Fibroblast of mammary gland (primary cell): ENCODE measurements around the gene PTBP3.
A peak's percentile ranks its signal among the peaks of the same experiment; 100 is the strongest.
"Not testable (repeated sequence)": the region's sequence is repeated elsewhere in the genome, so short reads cannot be mapped to it uniquely, and the experiment has no call there.

ENCODE experiments used
- DNase-seq: peaks from one replicate; pipeline ENCODE4 v3.0.0-alpha.2; 2010; ENCODE audit warnings: low read depth
- H3K4me3 ChIP-seq: 2 replicates; pipeline ENCODE4 v1.5.1; 2011; ENCODE audit warnings: low read depth, mild to moderate bottlenecking, low read length, moderate library complexity; ENCODE audit not compliant: control insufficient read depth
- TF ChIP-seq, protein P1 (sequence below): conservative IDR thresholded peaks from 2 replicates; pipeline ENCODE4 v1.5.1; 2011; ENCODE audit warnings: low read depth, low read length, inconsistent platforms; ENCODE audit not compliant: control insufficient read depth, insufficient read depth

Gene PTBP3

DNA sequence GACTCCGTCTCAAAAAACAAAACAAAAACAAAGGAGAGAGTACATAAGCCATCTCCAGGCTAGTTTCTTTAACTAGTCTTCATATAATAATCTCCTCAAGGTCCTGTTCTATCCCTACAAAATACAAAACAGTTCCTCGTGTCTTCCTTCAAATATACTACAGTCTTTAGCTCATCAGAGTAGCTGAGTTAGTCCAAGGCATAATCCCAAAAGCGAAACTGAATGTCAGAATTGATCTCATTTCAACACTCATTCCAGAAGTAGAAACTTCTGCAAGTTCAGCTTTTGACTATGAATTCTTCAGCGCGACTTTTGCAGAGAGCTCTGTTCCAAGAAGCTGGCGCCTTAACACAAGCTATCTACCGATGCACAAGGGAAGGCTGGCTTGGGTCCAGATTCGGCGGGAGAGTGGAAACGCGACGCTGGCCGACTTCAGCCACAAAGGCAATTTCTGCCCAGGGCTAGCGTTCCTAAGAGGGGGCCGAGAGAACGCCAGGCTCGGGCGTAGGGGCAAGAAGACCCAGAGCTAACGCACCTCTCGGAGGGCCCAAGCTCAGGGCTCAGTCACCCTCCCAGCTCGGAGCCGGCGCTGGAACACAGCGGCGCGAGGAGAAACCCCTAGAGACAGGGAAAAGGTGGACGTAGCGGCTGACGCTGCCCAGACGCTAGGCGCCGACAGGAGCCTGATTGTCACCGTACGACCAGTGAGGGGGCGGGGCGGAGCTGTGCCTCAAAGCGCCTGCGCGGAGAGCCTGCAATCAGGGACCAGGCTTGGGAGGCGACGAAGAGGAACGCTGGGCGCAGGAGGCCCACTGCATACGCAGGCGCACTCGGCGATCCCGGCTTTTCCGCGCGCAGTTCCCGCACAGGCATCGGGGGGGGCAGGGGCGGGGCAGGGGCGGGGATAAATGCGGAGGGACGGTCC is 46.0 kb upstream of the PTBP3 start:
- peak overlapping the region; percentile 93 for H3K4me3 ChIP-seq
- DNase-seq: peak; percentile 97
- TF ChIP-seq, protein P1, sequence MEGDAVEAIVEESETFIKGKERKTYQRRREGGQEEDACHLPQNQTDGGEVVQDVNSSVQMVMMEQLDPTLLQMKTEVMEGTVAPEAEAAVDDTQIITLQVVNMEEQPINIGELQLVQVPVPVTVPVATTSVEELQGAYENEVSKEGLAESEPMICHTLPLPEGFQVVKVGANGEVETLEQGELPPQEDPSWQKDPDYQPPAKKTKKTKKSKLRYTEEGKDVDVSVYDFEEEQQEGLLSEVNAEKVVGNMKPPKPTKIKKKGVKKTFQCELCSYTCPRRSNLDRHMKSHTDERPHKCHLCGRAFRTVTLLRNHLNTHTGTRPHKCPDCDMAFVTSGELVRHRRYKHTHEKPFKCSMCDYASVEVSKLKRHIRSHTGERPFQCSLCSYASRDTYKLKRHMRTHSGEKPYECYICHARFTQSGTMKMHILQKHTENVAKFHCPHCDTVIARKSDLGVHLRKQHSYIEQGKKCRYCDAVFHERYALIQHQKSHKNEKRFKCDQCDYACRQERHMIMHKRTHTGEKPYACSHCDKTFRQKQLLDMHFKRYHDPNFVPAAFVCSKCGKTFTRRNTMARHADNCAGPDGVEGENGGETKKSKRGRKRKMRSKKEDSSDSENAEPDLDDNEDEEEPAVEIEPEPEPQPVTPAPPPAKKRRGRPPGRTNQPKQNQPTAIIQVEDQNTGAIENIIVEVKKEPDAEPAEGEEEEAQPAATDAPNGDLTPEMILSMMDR: no peak

- TF ChIP-seq, protein P1: no peak
- H3K4me3 ChIP-seq: peak overlapping the region; percentile 93
- peak; percentile 8 for DNase-seq
Observed at GRCh38 chr9:112378328-112379176, 45.1 kb upstream of the PTBP3 start.

GRCh38 chr9:112377684-112378327 is 44.4 kb upstream of the PTBP3 start:
- H3K4me3 ChIP-seq: no peak overlapping the region
- no peak for DNase-seq
- TF ChIP-seq, protein P1: no peak

- no peak for DNase-seq
- TF ChIP-seq, protein P1: no peak
- H3K4me3 ChIP-seq: no peak overlapping the region
Observed at GRCh38 chr9:112377087-112377486, 43.7 kb upstream of the PTBP3 start.

- TF ChIP-seq, protein P1: no peak
- no peak for DNase-seq
- no peak overlapping the region for H3K4me3 ChIP-seq
Observed at GRCh38 chr9:112375361-112375760, 41.9 kb upstream of the PTBP3 start.

GRCh38 chr9:112374232-112374631 is 40.8 kb upstream of the PTBP3 start:
- not testable (repeated sequence) for H3K4me3 ChIP-seq

DNA sequence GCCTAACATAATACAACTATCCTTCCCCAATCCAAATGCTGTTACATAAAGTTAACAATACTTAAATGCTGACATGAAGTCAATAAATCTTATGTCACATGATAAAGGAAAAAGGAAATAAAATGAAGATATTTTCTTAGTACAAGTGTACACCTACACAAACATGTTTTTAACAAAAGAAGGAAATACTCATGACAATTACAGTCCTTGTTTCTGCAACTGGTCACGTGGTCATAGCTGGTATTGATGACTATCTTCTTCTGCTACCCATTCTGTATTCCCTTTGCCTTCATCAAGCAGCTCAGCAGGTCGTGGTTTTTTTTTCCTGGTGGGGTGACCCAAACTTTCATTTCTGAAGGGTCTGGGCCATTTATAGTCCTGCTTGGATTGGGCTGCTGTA is 40.2 kb upstream of the PTBP3 start:
- not testable (repeated sequence) for H3K4me3 ChIP-seq, DNase-seq

More at GRCh38 chr9:112374232-112374631, 40.8 kb upstream of the PTBP3 start:
- not testable (repeated sequence) for DNase-seq
